HepG2 (cell line): Measurements from ENCODE around the gene TREX2. TPM values are rescaled to one million over a fixed set of nuclear protein-coding genes. Genes with fewer than 3 reads are reported as not detected.

ENCODE experiments used
- ATAC-seq: fragments of 200-7000 bp; cut with Tn5 transposase; 3 replicates; pipeline ENCODE4 v1.9.1; 2020; ENCODE audit warnings: mild to moderate bottlenecking, moderate library complexity
- BruUV-seq: library from RNA; stranded (reverse); fragments of 400-500 nt; replicated peaks from 2 replicates; lab custom pipeline; 2021; lab: Mats Ljungman, UMichigan
- CTCF ChIA-PET: fragments of 300-600 bp; formaldehyde crosslinking; extraction: SDS; loops from one replicate; lab custom pipeline; 2021; ENCODE audit warnings: low total read pairs, inconsistent platforms, low intra/inter-chr PET ratio; lab: Yijun Ruan, JAX
- POLR2A ChIA-PET: fragments of 350-600 bp; sonication (Branson Sonifier 250); formaldehyde crosslinking; loops from one replicate; lab custom pipeline; 2020; ENCODE audit warnings: antibody characterized with exemption, inconsistent platforms; lab: Yijun Ruan, JAX
- DNase-seq: peaks from one replicate; pipeline ENCODE4 v3.0.0-alpha.2; 2015; ENCODE audit warnings: low spot score
- FAIRE-seq: peaks from 3 replicates; lab custom pipeline; 2011; peaks lifted over from hg19 to GRCh38; lab: Jason Lieb, UNC
- H2AFZ ChIP-seq: one replicate; pipeline ENCODE4 v1.6.1; 2011; ENCODE audit warnings: low read length, inconsistent platforms
- H3K27ac ChIP-seq: fragments of 300-600 bp; 3 replicates; pipeline ENCODE4 v1.8.0; 2011; ENCODE audit warnings: mixed run types, mild to moderate bottlenecking, mixed read lengths, low read length, inconsistent platforms; ENCODE audit not compliant: insufficient read depth; ENCODE audit errors: extremely low read length
- H3K27me3 ChIP-seq, 2 experiments: fragments of 200-600 bp in 1 of 2; 2 replicates in 1 of 2; 3 replicates in 1 of 2; pipeline versions ENCODE4 v1.6.0 to v1.8.0; 2011; ENCODE audit warnings: low read length in 2 of 2, mild to moderate bottlenecking in 2 of 2, moderate library complexity in 2 of 2, inconsistent platforms in 1 of 2; ENCODE audit not compliant: insufficient read depth in 2 of 2, control insufficient read depth in 1 of 2
- H3K36me3 ChIP-seq, 2 experiments: fragments of 200-600 bp in 1 of 2; replicated peaks in 1 of 2; 2 replicates in 1 of 2; 3 replicates in 1 of 2; pipeline versions ENCODE4 v1.5.1 to v1.8.0; 2011; ENCODE audit warnings: low read length in 2 of 2, inconsistent platforms in 1 of 2; ENCODE audit not compliant: insufficient read depth in 2 of 2, control insufficient read depth in 1 of 2
- H3K4me1 ChIP-seq: 2 replicates; pipeline ENCODE4 v1.5.1; 2012; ENCODE audit warnings: low read length, inconsistent platforms; ENCODE audit not compliant: insufficient read depth
- H3K4me2 ChIP-seq: 2 replicates; pipeline ENCODE4 v1.6.0; 2011; ENCODE audit warnings: low read depth, low read length, inconsistent platforms
- H3K4me3 ChIP-seq, 3 experiments: fragments of 200-600 bp in 1 of 3; sonication (generic), shearing (Covaris generic) in 1 of 3; replicated peaks in 1 of 3; 2 replicates each; pipeline ENCODE4 v1.5.1; 2011 to 2016; ENCODE audit warnings: low read length in 3 of 3, inconsistent platforms in 2 of 3, low read depth in 2 of 3, mild to moderate bottlenecking in 2 of 3, control low read depth in 1 of 3, mixed read lengths in 1 of 3; ENCODE audit not compliant: insufficient read depth in 1 of 3
- H3K79me2 ChIP-seq: one replicate; pipeline ENCODE4 v1.6.1; 2011; ENCODE audit warnings: low read length, inconsistent platforms; ENCODE audit not compliant: insufficient read depth
- H3K9ac ChIP-seq: 2 replicates; pipeline ENCODE4 v1.6.0; 2011; ENCODE audit warnings: mild to moderate bottlenecking, low read depth, low read length, inconsistent platforms; ENCODE audit not compliant: insufficient read depth
- H3K9me3 ChIP-seq: 2 replicates; pipeline ENCODE4 v1.5.1; 2012; ENCODE audit warnings: mild to moderate bottlenecking, low read length
- H4K20me1 ChIP-seq: 2 replicates; pipeline ENCODE4 v1.6.0; 2011; ENCODE audit warnings: inconsistent platforms, mild to moderate bottlenecking, low read length, moderate library complexity; ENCODE audit not compliant: insufficient read depth
- AGO2 ChIP-seq: fragments of 200-400 bp; formaldehyde crosslinking; optimal IDR thresholded peaks from 2 replicates; pipeline ENCODE3; 2017; ENCODE audit warnings: mild to moderate bottlenecking, low read depth, low read length, moderate library complexity
- ATF7-NPFF ChIP-seq: sonication (generic); formaldehyde crosslinking; IDR thresholded peaks from 2 replicates; pipeline ENCODE4 v1.8.1; 2023; ENCODE audit warnings: mild to moderate bottlenecking, low read depth, missing genetic modification reagents, moderate library complexity
- BCL6 ChIP-seq: IDR thresholded peaks from 2 replicates; pipeline ENCODE4 v1.6.1; 2016; ENCODE audit warnings: missing genetic modification reagents, missing compliant biosample characterization
- DNMT3B ChIP-seq: conservative IDR thresholded peaks from 2 replicates; pipeline ENCODE4 v1.6.1; 2016; ENCODE audit warnings: missing biosample characterization, control low read depth
- FOXK2 ChIP-seq: fragments of 450-650 bp; IDR thresholded peaks from 2 replicates; pipeline ENCODE4 v1.6.1; 2016
- FOXO1 ChIP-seq: sonication (generic); formaldehyde crosslinking; IDR thresholded peaks from 2 replicates; pipeline ENCODE4 v1.4.0; 2020; ENCODE audit warnings: missing genetic modification reagents
- HNRNPL ChIP-seq: fragments of 200-400 bp; formaldehyde crosslinking; IDR thresholded peaks from 2 replicates; pipeline ENCODE4 v1.6.1; 2017; ENCODE audit warnings: mild to moderate bottlenecking, low read depth, low read length
- HOXA9 ChIP-seq: sonication (generic); formaldehyde crosslinking; IDR thresholded peaks from 2 replicates; pipeline ENCODE4 v1.8.1; 2022; ENCODE audit warnings: missing genetic modification reagents, mild to moderate bottlenecking, moderate library complexity, borderline replicate concordance
- MAX ChIP-seq: IDR thresholded peaks from 2 replicates; pipeline ENCODE4 v1.6.1; 2012; ENCODE audit warnings: inconsistent platforms
- PBX2 ChIP-seq: IDR thresholded peaks from 2 replicates; pipeline ENCODE4 v1.6.1; 2016; ENCODE audit warnings: control low read depth
- RELA ChIP-seq: sonication (generic); formaldehyde crosslinking; IDR thresholded peaks from 2 replicates; pipeline ENCODE4 v1.4.0; 2020; ENCODE audit warnings: missing genetic modification reagents
- RXRA ChIP-seq: sonication (generic); formaldehyde crosslinking; IDR thresholded peaks from 2 replicates; pipeline ENCODE4 v1.5.1; 2020; ENCODE audit warnings: missing genetic modification reagents
- TCF12 ChIP-seq, 2 experiments: fragments of 450-650 bp in 1 of 2; sonication (generic) in 1 of 2; formaldehyde crosslinking in 1 of 2; IDR thresholded peaks; 2 replicates each; pipeline versions ENCODE4 v1.6.1 to v1.8.0; 2017 to 2022; ENCODE audit warnings: antibody characterized with exemption in 1 of 2, mild to moderate bottlenecking in 1 of 2, missing genetic modification reagents in 1 of 2, moderate library complexity in 1 of 2
- ZFX ChIP-seq: sonication (generic); formaldehyde crosslinking; IDR thresholded peaks from 2 replicates; pipeline ENCODE4 v1.4.0; 2020; ENCODE audit warnings: mild to moderate bottlenecking, low read depth, missing genetic modification reagents, moderate library complexity
- ZNF253 ChIP-seq: sonication (generic); formaldehyde crosslinking; IDR thresholded peaks from 2 replicates; pipeline ENCODE4 v1.8.0; 2022; ENCODE audit warnings: mild to moderate bottlenecking, missing genetic modification reagents, borderline replicate concordance
- ZNF431 ChIP-seq: sonication (generic); formaldehyde crosslinking; IDR thresholded peaks from 2 replicates; pipeline ENCODE4 v1.9.0; 2022; ENCODE audit warnings: missing genetic modification reagents, low read depth, mild to moderate bottlenecking, borderline replicate concordance
- ZNF543 ChIP-seq: sonication (generic); formaldehyde crosslinking; IDR thresholded peaks from 2 replicates; pipeline ENCODE4 v1.4.0; 2020; ENCODE audit warnings: mild to moderate bottlenecking, missing genetic modification reagents
- ZNF562 ChIP-seq: sonication (generic); formaldehyde crosslinking; IDR thresholded peaks from 2 replicates; pipeline ENCODE4 v1.8.0; 2022; ENCODE audit warnings: missing genetic modification reagents, borderline replicate concordance
- ZNF629 ChIP-seq: sonication (generic); formaldehyde crosslinking; conservative IDR thresholded peaks from 2 replicates; pipeline ENCODE4 v1.5.0; 2020; ENCODE audit warnings: missing genetic modification reagents
- ZNF780A ChIP-seq: sonication (generic); formaldehyde crosslinking; IDR thresholded peaks from 2 replicates; pipeline ENCODE4 v1.8.0; 2022; ENCODE audit warnings: mild to moderate bottlenecking, missing genetic modification reagents, moderate library complexity
- ZSCAN21 ChIP-seq: sonication (generic); formaldehyde crosslinking; IDR thresholded peaks from 2 replicates; pipeline ENCODE4 v1.8.0; 2022; ENCODE audit warnings: mild to moderate bottlenecking, missing genetic modification reagents, moderate library complexity, borderline replicate concordance
- WGBS: methylation state at CpG from one replicate; pipeline ENCODE4 v1.1.6; 2017; ENCODE audit warnings: low lambda C conversion rate; 5-methylcytosine and 5-hydroxymethylcytosine counted together
- in situ Hi-C: cut with HindIII; loops from 2 replicates; pipeline ENCODE4 v1.10.0; 2017; ENCODE audit warnings: low pct_unique_long_range_greater_than_20kb; ENCODE audit not compliant: extremely low pct_ligation_motif_present
- intact Hi-C: fragments of 100-400 bp; cut with micrococcal nuclease; formaldehyde crosslinking; loops from one replicate; pipeline ENCODE4 v1.10.0; 2022; ENCODE audit not compliant: unreplicated experiment
- polyA plus RNA-seq, 8 experiments: library from polyadenylated mRNA; depleted of rRNA in 3 of 8; stranded (reverse) in 7 of 8; unstranded in 1 of 8; fragments of >200 nt; fragmentation: Illumina TruSeq in 4 of 8; extraction: Trizol in 4 of 8; gene quantifications; 2 replicates each; pipeline versions ENCODE4 v1.2.1 to v1.2.3, GENCODE V29; 2011 to 2016; ENCODE audit warnings: low read depth in 4 of 8, missing spikeins in 1 of 8, mixed read lengths in 1 of 8; ENCODE audit not compliant: insufficient read depth in 1 of 8
- total RNA-seq, 5 experiments: library from RNA; depleted of rRNA; stranded (reverse); fragments of >200 nt; fragmentation: Illumina TruSeq; extraction: Trizol; gene quantifications; 2 replicates each; pipeline ENCODE4 v1.2.3, GENCODE V29; 2016; ENCODE audit warnings: low read depth in 1 of 5

TREX2 gene
- total and polyA plus RNA-seq, 2 of the 13 experiments (the other 11 are each of a cell fraction or from before 2014, with no cell fraction given) = 0.13 to 0.18 TPM

- no peaks in the 10 kb centered on the region for H3K36me3 ChIP-seq
- WGBS = no CpG with 5 or more reads among the region's 11 CpGs
- peaks cover 70% of the 10 kb centered on the region for H3K4me1 ChIP-seq
- peak overlapping the region; percentile 40 for H3K27ac ChIP-seq
- H2AFZ ChIP-seq = no peak overlapping the region
- H4K20me1 ChIP-seq = no peaks in the 10 kb centered on the region
- H3K9ac ChIP-seq = peak overlapping the region; percentile 54
- peak overlapping the region; percentile 70 for H3K4me2 ChIP-seq
- intact Hi-C loops (no loop called here), in situ Hi-C loops (no loop called here)
- no peak for DNase-seq
- ChIA-PET POLR2A (interaction anchor here (0.9 to 1.3 kb wide), 2 partner anchors 11 to 78 kb away, joined by 3 to 4 read pairs; no protein-coding TSS in a partner anchor), CTCF (no interaction called here)
- BruUV-seq = no TSS peak
- H3K4me3 ChIP-seq = peak overlapping the region in 2 of 3 experiments; percentile 50 to 66; a peak in 4 of 6 replicates
- no peaks in the 10 kb centered on the region for H3K9me3 ChIP-seq
- H3K79me2 ChIP-seq = no peaks in the 10 kb centered on the region
- no peak for FAIRE-seq
- H3K27me3 ChIP-seq = peaks cover 0 to 3% of the 10 kb centered on the region in 2 experiments; a peak in 2 of 5 replicates
- ATAC-seq = no peak
- TF ChIP-seq DNMT3B (CRISPR knock-in tag) = no peak
- TF ChIP-seq FOXK2 = no peak
- TF ChIP-seq HOXA9 (CRISPR knock-in tag) = no peak
- no peak for TF ChIP-seq ATF7-NPFF (CRISPR knock-in tag)
- no peak for TF ChIP-seq FOXO1 (CRISPR knock-in tag)
- TF ChIP-seq RELA = no peak
- peak; percentile 38; the same call in 1 of the 2 replicates for TF ChIP-seq ZFX
- TF ChIP-seq ZSCAN21 (CRISPR knock-in tag) = no peak
- no peak for TF ChIP-seq ZNF629
- no peak for TF ChIP-seq RXRA (CRISPR knock-in tag)
- 0 out of 2 replicates have a peak, but pooled peaks have one; percentile 15 for TF ChIP-seq ZNF543 (CRISPR knock-in tag)
- no peak for TF ChIP-seq ZNF253
- no peak for TF ChIP-seq ZNF431
- 0 out of 2 replicates have a peak, but pooled peaks have one; percentile 10 for TF ChIP-seq BCL6 (CRISPR knock-in tag)
- TF ChIP-seq MAX = peak; percentile 36
- peak; percentile 31 for TF ChIP-seq AGO2
- TF ChIP-seq TCF12 (IDR thresholded peaks at IDR 0.05) = no peak
- TF ChIP-seq TCF12 (CRISPR knock-in tag; IDR thresholded peaks at IDR 0.05) = no peak
- TF ChIP-seq HNRNPL = 0 out of 2 replicates have a peak, but pooled peaks have one; percentile 55
- no peak for TF ChIP-seq PBX2 (CRISPR knock-in tag)
- TF ChIP-seq ZNF780A (CRISPR knock-in tag) = no peak
- no peak for TF ChIP-seq ZNF562 (CRISPR knock-in tag)
Measured at GRCh38 chrX:153487590-153488071, 41.8 kb upstream of the TREX2 start.
